ENCODE measurements around the gene ELAVL4.

GRCh38 chr1:50251702-50252101 is 143.0 kb downstream of the ELAVL4 start:
- TF ChIP-seq POLR2A (IDR thresholded peaks at IDR 0.05), result no peak
- TF ChIP-seq, protein P1, sequence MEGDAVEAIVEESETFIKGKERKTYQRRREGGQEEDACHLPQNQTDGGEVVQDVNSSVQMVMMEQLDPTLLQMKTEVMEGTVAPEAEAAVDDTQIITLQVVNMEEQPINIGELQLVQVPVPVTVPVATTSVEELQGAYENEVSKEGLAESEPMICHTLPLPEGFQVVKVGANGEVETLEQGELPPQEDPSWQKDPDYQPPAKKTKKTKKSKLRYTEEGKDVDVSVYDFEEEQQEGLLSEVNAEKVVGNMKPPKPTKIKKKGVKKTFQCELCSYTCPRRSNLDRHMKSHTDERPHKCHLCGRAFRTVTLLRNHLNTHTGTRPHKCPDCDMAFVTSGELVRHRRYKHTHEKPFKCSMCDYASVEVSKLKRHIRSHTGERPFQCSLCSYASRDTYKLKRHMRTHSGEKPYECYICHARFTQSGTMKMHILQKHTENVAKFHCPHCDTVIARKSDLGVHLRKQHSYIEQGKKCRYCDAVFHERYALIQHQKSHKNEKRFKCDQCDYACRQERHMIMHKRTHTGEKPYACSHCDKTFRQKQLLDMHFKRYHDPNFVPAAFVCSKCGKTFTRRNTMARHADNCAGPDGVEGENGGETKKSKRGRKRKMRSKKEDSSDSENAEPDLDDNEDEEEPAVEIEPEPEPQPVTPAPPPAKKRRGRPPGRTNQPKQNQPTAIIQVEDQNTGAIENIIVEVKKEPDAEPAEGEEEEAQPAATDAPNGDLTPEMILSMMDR (IDR thresholded peaks at IDR 0.05), result no peak

Measured in prostate gland (tissue), 2 donors.